ENCODE measurements around the gene PDE4B. TPM values are rescaled to one million over a fixed set of nuclear protein-coding genes. Genes with fewer than 3 reads are reported as not detected.

PDE4B gene
- total and polyA plus RNA-seq, 2 of the 13 experiments (the other 11 are each of a cell fraction or from before 2014, with no cell fraction given), result not detected

DNA sequence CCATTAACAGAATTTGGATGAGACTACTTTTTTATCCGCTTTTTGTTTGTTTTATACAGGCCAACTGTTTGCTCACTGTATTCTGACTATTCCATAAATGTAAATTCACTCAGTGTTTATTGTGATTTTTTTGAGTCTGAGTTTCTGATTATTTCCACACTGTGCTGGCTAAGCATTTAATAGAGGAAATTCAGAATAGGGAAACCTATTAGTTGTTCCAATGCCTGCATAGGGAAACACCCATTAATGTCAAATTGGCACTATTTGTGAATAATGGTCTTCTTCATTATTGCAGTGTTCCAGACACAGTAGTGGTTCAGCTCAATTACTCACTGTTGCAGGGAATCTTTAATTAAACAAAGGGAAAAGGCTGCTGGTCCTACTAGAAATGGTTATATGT is 566.6 kb downstream of the PDE4B start:
- H3K36me3 ChIP-seq (replicated peaks in 1 of 2; ENCODE audit: control insufficient read depth in 1 of 2, insufficient read depth in 2 of 2, low read length in 2 of 2), result no peaks in the 10 kb centered on the region
- 0% methylated on average over 1 of the region's 1 CpG for WGBS (ENCODE audit: low lambda C conversion rate)
- BruUV-seq (replicated peaks), result no TSS peak

More for the DNA sequence above, 566.6 kb downstream of the PDE4B start:
- CTCF ChIA-PET (ENCODE audit: low intra/inter-chr PET ratio, low total read pairs), result no interaction called here
- Histone ChIP-seq H3K4me3 (replicated peaks in 1 of 3; ENCODE audit: insufficient read depth in 1 of 3, low read depth in 2 of 3, low read length in 3 of 3) (no peak overlapping the region), H3K27ac (ENCODE audit: extremely low read length, insufficient read depth, low read length) (no peak overlapping the region), H4K20me1 (ENCODE audit: insufficient read depth, low read length) (no peaks in the 10 kb centered on the region), H3K79me2 (ENCODE audit: insufficient read depth, low read length) (no peaks in the 10 kb centered on the region), H3K4me2 (ENCODE audit: low read depth, low read length) (no peak overlapping the region), H3K9me3 (ENCODE audit: low read length) (no peaks in the 10 kb centered on the region), H3K9ac (ENCODE audit: insufficient read depth, low read depth, low read length) (no peak overlapping the region), H2AFZ (ENCODE audit: low read length) (no peak overlapping the region), H3K27me3 (ENCODE audit: control insufficient read depth in 1 of 2, insufficient read depth in 2 of 2, low read length in 2 of 2) (no peaks in the 10 kb centered on the region), H3K4me1 (ENCODE audit: insufficient read depth, low read length) (no peaks in the 10 kb centered on the region)
- in situ Hi-C loops (cut with HindIII; ENCODE audit: extremely low pct_ligation_motif_present, low pct_unique_long_range_greater_than_20kb) (no loop called here), intact Hi-C loops (cut with micrococcal nuclease; ENCODE audit: unreplicated experiment) (no loop called here)
- TF ChIP-seq NR3C1 (CRISPR knock-in tag; IDR thresholded peaks at IDR 0.05) (no peak), ZNF235 (CRISPR knock-in tag; IDR thresholded peaks at IDR 0.05; ENCODE audit: borderline replicate concordance) (no peak), TRIM24 (CRISPR knock-in tag; IDR thresholded peaks at IDR 0.05) (no peak), PHB2 (IDR thresholded peaks at IDR 0.05; ENCODE audit: partially characterized antibody) (no peak), ZNF569 (CRISPR knock-in tag; IDR thresholded peaks at IDR 0.05; ENCODE audit: borderline replicate concordance) (no peak), KDM3A (CRISPR knock-in tag; IDR thresholded peaks at IDR 0.05; ENCODE audit: low read depth) (no peak), TEAD2 (CRISPR knock-in tag; IDR thresholded peaks at IDR 0.05) (no peak), KLF6 (CRISPR knock-in tag; IDR thresholded peaks at IDR 0.05) (no peak), TBX3 (IDR thresholded peaks at IDR 0.05; ENCODE audit: borderline replicate concordance) (no peak), FOXO1 (CRISPR knock-in tag; IDR thresholded peaks at IDR 0.05) (no peak), ZNF660 (CRISPR knock-in tag; IDR thresholded peaks at IDR 0.05; ENCODE audit: borderline replicate concordance, low read depth) (no peak), DPF2 (CRISPR knock-in tag; IDR thresholded peaks at IDR 0.05; ENCODE audit: borderline replicate concordance, low read depth) (no peak), ZNF550 (CRISPR knock-in tag; IDR thresholded peaks at IDR 0.05; ENCODE audit: borderline replicate concordance) (no peak), SPEN (CRISPR knock-in tag; IDR thresholded peaks at IDR 0.05; ENCODE audit: low read depth) (no peak), CC2D1A (CRISPR knock-in tag; IDR thresholded peaks at IDR 0.05) (no peak), KAT8 (CRISPR knock-in tag; IDR thresholded peaks at IDR 0.05) (no peak)
- TF ChIP-seq, protein P1, sequence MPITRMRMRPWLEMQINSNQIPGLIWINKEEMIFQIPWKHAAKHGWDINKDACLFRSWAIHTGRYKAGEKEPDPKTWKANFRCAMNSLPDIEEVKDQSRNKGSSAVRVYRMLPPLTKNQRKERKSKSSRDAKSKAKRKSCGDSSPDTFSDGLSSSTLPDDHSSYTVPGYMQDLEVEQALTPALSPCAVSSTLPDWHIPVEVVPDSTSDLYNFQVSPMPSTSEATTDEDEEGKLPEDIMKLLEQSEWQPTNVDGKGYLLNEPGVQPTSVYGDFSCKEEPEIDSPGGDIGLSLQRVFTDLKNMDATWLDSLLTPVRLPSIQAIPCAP (CRISPR knock-in tag; IDR thresholded peaks at IDR 0.05; ENCODE audit: low read depth), result no peak
- TF ChIP-seq, protein P2, sequence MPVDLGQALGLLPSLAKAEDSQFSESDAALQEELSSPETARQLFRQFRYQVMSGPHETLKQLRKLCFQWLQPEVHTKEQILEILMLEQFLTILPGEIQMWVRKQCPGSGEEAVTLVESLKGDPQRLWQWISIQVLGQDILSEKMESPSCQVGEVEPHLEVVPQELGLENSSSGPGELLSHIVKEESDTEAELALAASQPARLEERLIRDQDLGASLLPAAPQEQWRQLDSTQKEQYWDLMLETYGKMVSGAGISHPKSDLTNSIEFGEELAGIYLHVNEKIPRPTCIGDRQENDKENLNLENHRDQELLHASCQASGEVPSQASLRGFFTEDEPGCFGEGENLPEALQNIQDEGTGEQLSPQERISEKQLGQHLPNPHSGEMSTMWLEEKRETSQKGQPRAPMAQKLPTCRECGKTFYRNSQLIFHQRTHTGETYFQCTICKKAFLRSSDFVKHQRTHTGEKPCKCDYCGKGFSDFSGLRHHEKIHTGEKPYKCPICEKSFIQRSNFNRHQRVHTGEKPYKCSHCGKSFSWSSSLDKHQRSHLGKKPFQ (CRISPR knock-in tag; IDR thresholded peaks at IDR 0.05; ENCODE audit: insufficient replicate concordance), result no peak
- POLR2A ChIA-PET, result no interaction called here
- no peak for FAIRE-seq
- no peak for DNase-seq (ENCODE audit: low spot score)
- ATAC-seq, result no peak

Data from HepG2 (cell line).